Neutrophil (primary cell): Measurements from ENCODE around the gene ZRANB2.

Source experiments
- H3K27ac ChIP-seq: fragments of 200-600 bp; sonication (generic); 2 replicates; pipeline ENCODE4 v1.5.1; 2016; ENCODE audit warnings: mild to moderate bottlenecking, moderate library complexity
- H3K27me3 ChIP-seq: fragments of 200-600 bp; sonication (generic); 2 replicates; pipeline ENCODE4 v1.6.0; 2016; ENCODE audit warnings: mild to moderate bottlenecking
- H3K36me3 ChIP-seq: fragments of 200-600 bp; sonication (generic); 2 replicates; pipeline ENCODE4 v1.5.1; 2017
- H3K4me1 ChIP-seq, 2 experiments: fragments of 200-600 bp in 1 of 2; sonication (generic) in 1 of 2; 1 replicate in 1 of 2; 2 replicates in 1 of 2; pipeline versions ENCODE4 v1.5.1 to v1.6.1; 2013 to 2016; ENCODE audit warnings: low read depth in 1 of 2, low read length in 1 of 2, mild to moderate bottlenecking in 1 of 2, moderate library complexity in 1 of 2; ENCODE audit not compliant: control insufficient read depth in 1 of 2, insufficient read depth in 1 of 2
- H3K4me3 ChIP-seq, 2 experiments: fragments of 200-600 bp in 1 of 2; sonication (generic) in 1 of 2; 1 replicate in 1 of 2; 2 replicates in 1 of 2; pipeline ENCODE4 v1.5.1; 2013 to 2016; ENCODE audit warnings: low read depth in 1 of 2, low read length in 1 of 2, mild to moderate bottlenecking in 1 of 2, moderate library complexity in 1 of 2
- H3K9me3 ChIP-seq: fragments of 200-600 bp; sonication (generic); 2 replicates; pipeline ENCODE4 v1.5.1; 2016
- CTCF ChIP-seq: fragments of 200-600 bp; sonication (generic); IDR thresholded peaks from 2 replicates; pipeline ENCODE4 v1.5.1; 2016; ENCODE audit warnings: antibody characterized with exemption

Gene ZRANB2

GRCh38 chr1:71014178-71014579 is 66.7 kb downstream of the ZRANB2 start:
- Histone ChIP-seq H3K36me3 (no peaks in the 10 kb centered on the region), H3K4me1 (no peaks in the 10 kb centered on the region), H3K27me3 (no peaks in the 10 kb centered on the region), H3K4me3 (no peak overlapping the region), H3K9me3 (no peaks in the 10 kb centered on the region), H3K27ac (no peak overlapping the region)
- no peak for TF ChIP-seq CTCF
